ENCODE measurements around the gene CRMP1. TPM values are rescaled to one million over a fixed set of nuclear protein-coding genes. Genes with fewer than 3 reads are reported as not detected.

The CRMP1 gene
- total RNA-seq, 1 donor from 2014 or later: 67.4 TPM

DNA sequence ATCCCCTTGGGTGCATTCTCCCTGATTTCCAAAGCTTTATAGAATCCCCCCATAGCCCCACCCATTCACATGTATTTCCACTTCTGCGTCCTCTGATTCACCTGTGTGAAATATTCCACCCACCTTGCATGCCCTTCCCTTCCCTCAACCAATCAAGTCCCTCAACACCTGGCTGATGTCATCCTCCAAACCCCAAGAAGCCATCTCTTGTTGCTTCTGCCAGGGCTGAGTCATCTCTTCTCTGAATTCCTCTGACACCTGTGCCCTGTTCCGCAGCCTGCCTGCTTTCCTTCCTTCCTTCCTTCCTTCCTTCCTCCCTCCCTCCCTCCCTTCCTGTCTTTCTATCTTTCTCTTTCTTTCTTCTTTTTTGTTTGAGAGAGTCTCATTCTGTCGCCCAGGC, 9.9 kb downstream of the CRMP1 start:
- no peak for DNase-seq (ENCODE audit: low read depth)
- Histone ChIP-seq H3K27me3 (ENCODE audit: insufficient read depth, low read length) (peaks cover 13% of the 10 kb centered on the region), H3K9me3 (ENCODE audit: insufficient read depth, low read depth, low read length) (no peaks in the 10 kb centered on the region), H3K4me2 (ENCODE audit: low read length) (no peak overlapping the region), H3K4me1 (ENCODE audit: insufficient read depth, low read length) (peaks cover 5% of the 10 kb centered on the region), H3K9ac (ENCODE audit: low read length) (no peak overlapping the region), H2AFZ (ENCODE audit: low read depth, low read length) (no peak overlapping the region), H3K27ac (ENCODE audit: low read depth, low read length) (no peak overlapping the region), H3K36me3 (ENCODE audit: insufficient read depth, low read length) (no peaks in the 10 kb centered on the region), H3K79me2 (ENCODE audit: insufficient read depth, low read length) (peaks cover 82% of the 10 kb centered on the region), H4K20me1 (ENCODE audit: insufficient read depth, low read length) (peaks cover 87% of the 10 kb centered on the region), H3K4me3 (ENCODE audit: insufficient read depth, low read depth, low read length) (no peak overlapping the region)
- TF ChIP-seq, protein P1, sequence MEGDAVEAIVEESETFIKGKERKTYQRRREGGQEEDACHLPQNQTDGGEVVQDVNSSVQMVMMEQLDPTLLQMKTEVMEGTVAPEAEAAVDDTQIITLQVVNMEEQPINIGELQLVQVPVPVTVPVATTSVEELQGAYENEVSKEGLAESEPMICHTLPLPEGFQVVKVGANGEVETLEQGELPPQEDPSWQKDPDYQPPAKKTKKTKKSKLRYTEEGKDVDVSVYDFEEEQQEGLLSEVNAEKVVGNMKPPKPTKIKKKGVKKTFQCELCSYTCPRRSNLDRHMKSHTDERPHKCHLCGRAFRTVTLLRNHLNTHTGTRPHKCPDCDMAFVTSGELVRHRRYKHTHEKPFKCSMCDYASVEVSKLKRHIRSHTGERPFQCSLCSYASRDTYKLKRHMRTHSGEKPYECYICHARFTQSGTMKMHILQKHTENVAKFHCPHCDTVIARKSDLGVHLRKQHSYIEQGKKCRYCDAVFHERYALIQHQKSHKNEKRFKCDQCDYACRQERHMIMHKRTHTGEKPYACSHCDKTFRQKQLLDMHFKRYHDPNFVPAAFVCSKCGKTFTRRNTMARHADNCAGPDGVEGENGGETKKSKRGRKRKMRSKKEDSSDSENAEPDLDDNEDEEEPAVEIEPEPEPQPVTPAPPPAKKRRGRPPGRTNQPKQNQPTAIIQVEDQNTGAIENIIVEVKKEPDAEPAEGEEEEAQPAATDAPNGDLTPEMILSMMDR (IDR thresholded peaks at IDR 0.05; ENCODE audit: insufficient read depth, low read depth, low read length): no peak
- TF ChIP-seq EZH2 (IDR thresholded peaks at IDR 0.05; ENCODE audit: insufficient read depth, low read length): no peak
- no peak overlapping the region for H3K4me3 Mint-ChIP-seq (ENCODE audit: unreplicated experiment)
- H3K27me3 Mint-ChIP-seq (ENCODE audit: low read depth, unreplicated experiment): no peaks in the 10 kb centered on the region
- H3K36me3 Mint-ChIP-seq (ENCODE audit: low read depth, unreplicated experiment): peaks cover 2% of the 10 kb centered on the region
- no peak for FAIRE-seq
- H3K27ac Mint-ChIP-seq (ENCODE audit: unreplicated experiment): no peak overlapping the region
- no peaks in the 10 kb centered on the region for H3K9me3 Mint-ChIP-seq (ENCODE audit: unreplicated experiment)
- H3K4me1 Mint-ChIP-seq (ENCODE audit: low read depth, unreplicated experiment): peaks cover 1% of the 10 kb centered on the region

DNA sequence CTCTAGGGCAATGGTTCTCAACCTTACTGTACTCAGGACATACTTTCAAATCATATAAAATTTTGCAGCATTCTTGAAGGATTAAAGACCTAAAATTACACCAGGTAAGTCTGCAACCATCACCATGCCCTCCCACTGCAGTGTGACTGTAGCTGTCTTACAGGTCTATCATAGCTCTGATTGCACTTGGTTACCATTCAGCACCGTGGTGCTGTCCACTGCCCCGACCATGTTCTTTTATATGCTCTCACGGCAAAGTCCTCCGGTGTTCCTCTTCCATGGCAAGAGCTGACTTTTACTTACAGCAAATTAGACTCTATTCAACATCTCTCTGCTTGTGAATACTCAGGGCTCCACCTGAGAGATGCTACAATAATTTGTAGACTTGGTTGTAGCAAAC, 11.5 kb downstream of the CRMP1 start:
- Histone ChIP-seq H3K4me3 (ENCODE audit: insufficient read depth, low read depth, low read length) (no peak overlapping the region), H3K9me3 (ENCODE audit: insufficient read depth, low read depth, low read length) (no peaks in the 10 kb centered on the region), H3K27me3 (ENCODE audit: insufficient read depth, low read length) (peaks cover 13% of the 10 kb centered on the region), H3K4me1 (ENCODE audit: insufficient read depth, low read length) (no peaks in the 10 kb centered on the region), H3K27ac (ENCODE audit: low read depth, low read length) (no peak overlapping the region), H3K4me2 (ENCODE audit: low read length) (no peak overlapping the region), H2AFZ (ENCODE audit: low read depth, low read length) (no peak overlapping the region), H3K79me2 (ENCODE audit: insufficient read depth, low read length) (peaks cover 86% of the 10 kb centered on the region), H3K36me3 (ENCODE audit: insufficient read depth, low read length) (no peaks in the 10 kb centered on the region), H3K9ac (ENCODE audit: low read length) (no peak overlapping the region), H4K20me1 (ENCODE audit: insufficient read depth, low read length) (peaks cover 94% of the 10 kb centered on the region)
- TF ChIP-seq, protein P1 (IDR thresholded peaks at IDR 0.05; ENCODE audit: insufficient read depth, low read depth, low read length): no peak
- no peak for TF ChIP-seq EZH2 (IDR thresholded peaks at IDR 0.05; ENCODE audit: insufficient read depth, low read length)
- H3K9me3 Mint-ChIP-seq (ENCODE audit: unreplicated experiment): no peaks in the 10 kb centered on the region
- H3K27me3 Mint-ChIP-seq (ENCODE audit: low read depth, unreplicated experiment): no peaks in the 10 kb centered on the region
- FAIRE-seq (no peak), DNase-seq (ENCODE audit: low read depth) (no peak)
- no peak overlapping the region for H3K4me3 Mint-ChIP-seq (ENCODE audit: unreplicated experiment)
- H3K27ac Mint-ChIP-seq (ENCODE audit: unreplicated experiment): no peak overlapping the region
- peaks cover 1% of the 10 kb centered on the region for H3K4me1 Mint-ChIP-seq (ENCODE audit: low read depth, unreplicated experiment)
- peaks cover 2% of the 10 kb centered on the region for H3K36me3 Mint-ChIP-seq (ENCODE audit: low read depth, unreplicated experiment)

DNA sequence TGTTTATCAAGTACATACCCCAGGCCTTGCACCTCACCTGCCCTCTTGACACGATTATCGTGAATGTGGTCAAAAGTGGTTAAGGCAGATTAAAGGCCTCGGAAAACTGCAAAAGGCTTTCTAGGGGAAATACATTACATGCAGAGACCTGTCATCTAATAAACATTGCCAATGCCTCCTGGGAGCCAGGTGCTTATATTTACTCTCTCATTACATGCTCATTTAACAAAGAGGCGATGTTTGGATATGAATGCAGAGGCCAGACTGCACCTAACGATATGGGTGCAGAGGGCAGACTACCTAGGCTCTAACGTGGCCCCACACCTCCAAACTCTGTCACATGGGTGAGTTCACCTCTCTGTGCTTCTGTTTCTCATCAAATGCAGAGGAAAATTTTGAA, 14.5 kb downstream of the CRMP1 start:
- H3K79me2 ChIP-seq (ENCODE audit: insufficient read depth, low read length): peaks cover 63% of the 10 kb centered on the region
- no peaks in the 10 kb centered on the region for H3K36me3 ChIP-seq (ENCODE audit: insufficient read depth, low read length)
- H3K9me3 Mint-ChIP-seq (ENCODE audit: unreplicated experiment): peaks cover 2% of the 10 kb centered on the region
- H3K4me1 ChIP-seq (ENCODE audit: insufficient read depth, low read length): peaks cover 6% of the 10 kb centered on the region
- peaks cover 2% of the 10 kb centered on the region for H3K36me3 Mint-ChIP-seq (ENCODE audit: low read depth, unreplicated experiment)
- H4K20me1 ChIP-seq (ENCODE audit: insufficient read depth, low read length): peaks cover 93% of the 10 kb centered on the region
- TF ChIP-seq EZH2 (IDR thresholded peaks at IDR 0.05; ENCODE audit: insufficient read depth, low read length): no peak
- TF ChIP-seq, protein P1 (IDR thresholded peaks at IDR 0.05; ENCODE audit: insufficient read depth, low read depth, low read length): no peak
- H3K4me1 Mint-ChIP-seq (ENCODE audit: low read depth, unreplicated experiment): peaks cover 18% of the 10 kb centered on the region
- no peak for FAIRE-seq
- H3K27me3 Mint-ChIP-seq (ENCODE audit: low read depth, unreplicated experiment): no peaks in the 10 kb centered on the region
- H3K9me3 ChIP-seq (ENCODE audit: insufficient read depth, low read depth, low read length): no peaks in the 10 kb centered on the region
- DNase-seq (ENCODE audit: low read depth): no peak
- no peak overlapping the region for H2AFZ ChIP-seq (ENCODE audit: low read depth, low read length)
- H3K4me2 ChIP-seq (ENCODE audit: low read length): no peak overlapping the region
- H3K4me3 ChIP-seq (ENCODE audit: insufficient read depth, low read depth, low read length): no peak overlapping the region
- H3K27ac Mint-ChIP-seq (ENCODE audit: unreplicated experiment): no peak overlapping the region
- H3K27me3 ChIP-seq (ENCODE audit: insufficient read depth, low read length): peaks cover 6% of the 10 kb centered on the region
- H3K4me3 Mint-ChIP-seq (ENCODE audit: unreplicated experiment): no peak overlapping the region
- no peak overlapping the region for H3K9ac ChIP-seq (ENCODE audit: low read length)
- H3K27ac ChIP-seq (ENCODE audit: low read depth, low read length): no peak overlapping the region
